PFSK-1 (cell line): ENCODE results near the gene ANTXR1. TPM values are rescaled to one million over a fixed set of nuclear protein-coding genes. Genes with fewer than 3 reads are reported as not detected.

Source experiments
- FOXP2 ChIP-seq: optimal IDR thresholded peaks from 2 replicates; pipeline ENCODE3; 2011; ENCODE audit warnings: borderline replicate concordance, control low read depth, inconsistent platforms; ENCODE audit not compliant: insufficient read depth; ENCODE audit errors: extremely low read length, extremely low read depth
- POLR2AphosphoS5 ChIP-seq: IDR thresholded peaks from 2 replicates; pipeline ENCODE4 v1.6.1; 2012; ENCODE audit warnings: low read depth, mild to moderate bottlenecking, control low read depth, low read length, moderate library complexity
- SIN3A ChIP-seq: IDR thresholded peaks from 2 replicates; pipeline ENCODE4 v1.6.1; 2012; ENCODE audit warnings: mild to moderate bottlenecking, low read length, moderate library complexity, borderline replicate concordance; ENCODE audit not compliant: insufficient read depth
- TAF1 ChIP-seq: IDR thresholded peaks from 2 replicates; pipeline ENCODE4 v1.6.1; 2012; ENCODE audit warnings: low read length, control low read depth, borderline replicate concordance; ENCODE audit not compliant: insufficient read depth
- polyA plus RNA-seq: library from polyadenylated mRNA; unstranded; fragments of >200 nt; gene quantifications from one replicate; pipeline ENCODE4 v1.2.1, GENCODE V29; 2012; ENCODE audit warnings: low read depth, missing spikeins; ENCODE audit not compliant: insufficient read length
- TF ChIP-seq, protein P1 (sequence below), 2 experiments: IDR thresholded peaks; 2 replicates each; pipeline versions ENCODE4 v1.6.1 to v1.8.0; 2011 to 2012; ENCODE audit warnings: low read depth in 2 of 2, low read length in 2 of 2, control low read depth in 1 of 2, inconsistent platforms in 1 of 2, mild to moderate bottlenecking in 1 of 2, moderate library complexity in 1 of 2; ENCODE audit not compliant: insufficient read depth in 1 of 2

Gene ANTXR1
- polyA plus RNA-seq: 17.1 TPM

DNA sequence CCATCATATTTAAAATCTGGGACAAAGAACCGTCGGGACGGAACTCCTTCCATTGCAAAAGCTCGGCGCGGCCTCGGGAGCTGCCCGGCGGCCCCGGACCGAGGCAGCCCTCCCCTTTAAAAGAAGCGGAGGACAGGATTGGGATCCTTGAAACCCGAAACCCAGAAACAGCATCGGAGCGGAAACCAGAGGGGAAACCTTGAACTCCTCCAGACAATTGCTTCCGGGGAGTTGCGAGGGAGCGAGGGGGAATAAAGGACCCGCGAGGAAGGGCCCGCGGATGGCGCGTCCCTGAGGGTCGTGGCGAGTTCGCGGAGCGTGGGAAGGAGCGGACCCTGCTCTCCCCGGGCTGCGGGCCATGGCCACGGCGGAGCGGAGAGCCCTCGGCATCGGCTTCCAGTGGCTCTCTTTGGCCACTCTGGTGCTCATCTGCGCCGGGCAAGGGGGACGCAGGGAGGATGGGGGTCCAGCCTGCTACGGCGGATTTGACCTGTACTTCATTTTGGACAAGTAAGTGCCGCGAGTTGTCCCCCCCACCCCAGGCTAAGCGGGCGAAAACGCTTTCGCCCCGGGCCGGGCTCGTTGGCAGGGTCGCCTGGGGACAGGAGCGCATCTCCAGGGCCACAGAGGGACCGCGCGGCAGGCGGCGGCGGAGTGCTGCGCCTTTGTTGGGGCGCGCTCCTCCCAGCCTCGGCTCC, at the start of gene ANTXR1:
Gene ANTXR1, plus strand, starts transcription at position 38 of the 698 bp plus-strand sequence. Its CDS starts 321 bp downstream, at position 359.
- TF ChIP-seq SIN3A: no peak
- TF ChIP-seq TAF1: peak; percentile 35; the same call in 1 of the 2 replicates
- TF ChIP-seq POLR2AphosphoS5: 0 out of 2 replicates have a peak, but pooled peaks have one; percentile 24

DNA sequence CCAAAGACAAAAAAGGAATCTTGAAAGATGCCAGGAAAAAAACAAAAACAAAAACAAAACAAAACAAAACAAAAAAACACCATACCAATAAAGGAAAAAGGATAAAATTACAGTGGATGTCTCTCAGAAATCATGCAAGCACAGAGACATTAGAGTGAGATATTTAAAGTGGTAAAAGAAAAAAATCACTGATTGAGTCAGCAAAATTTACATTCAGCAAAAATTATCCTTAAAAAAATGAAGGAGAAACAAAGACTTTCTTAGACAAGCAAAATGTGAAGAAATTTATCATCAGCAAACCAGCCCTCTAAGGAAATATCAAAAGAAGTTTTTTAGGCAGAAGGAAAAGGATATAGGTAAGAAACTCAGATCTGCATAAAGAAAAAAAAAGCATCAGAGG, 48.7 kb upstream of the ANTXR1 start:
- TF ChIP-seq TAF1: no peak
- TF ChIP-seq FOXP2: no peak
- TF ChIP-seq, protein P1, sequence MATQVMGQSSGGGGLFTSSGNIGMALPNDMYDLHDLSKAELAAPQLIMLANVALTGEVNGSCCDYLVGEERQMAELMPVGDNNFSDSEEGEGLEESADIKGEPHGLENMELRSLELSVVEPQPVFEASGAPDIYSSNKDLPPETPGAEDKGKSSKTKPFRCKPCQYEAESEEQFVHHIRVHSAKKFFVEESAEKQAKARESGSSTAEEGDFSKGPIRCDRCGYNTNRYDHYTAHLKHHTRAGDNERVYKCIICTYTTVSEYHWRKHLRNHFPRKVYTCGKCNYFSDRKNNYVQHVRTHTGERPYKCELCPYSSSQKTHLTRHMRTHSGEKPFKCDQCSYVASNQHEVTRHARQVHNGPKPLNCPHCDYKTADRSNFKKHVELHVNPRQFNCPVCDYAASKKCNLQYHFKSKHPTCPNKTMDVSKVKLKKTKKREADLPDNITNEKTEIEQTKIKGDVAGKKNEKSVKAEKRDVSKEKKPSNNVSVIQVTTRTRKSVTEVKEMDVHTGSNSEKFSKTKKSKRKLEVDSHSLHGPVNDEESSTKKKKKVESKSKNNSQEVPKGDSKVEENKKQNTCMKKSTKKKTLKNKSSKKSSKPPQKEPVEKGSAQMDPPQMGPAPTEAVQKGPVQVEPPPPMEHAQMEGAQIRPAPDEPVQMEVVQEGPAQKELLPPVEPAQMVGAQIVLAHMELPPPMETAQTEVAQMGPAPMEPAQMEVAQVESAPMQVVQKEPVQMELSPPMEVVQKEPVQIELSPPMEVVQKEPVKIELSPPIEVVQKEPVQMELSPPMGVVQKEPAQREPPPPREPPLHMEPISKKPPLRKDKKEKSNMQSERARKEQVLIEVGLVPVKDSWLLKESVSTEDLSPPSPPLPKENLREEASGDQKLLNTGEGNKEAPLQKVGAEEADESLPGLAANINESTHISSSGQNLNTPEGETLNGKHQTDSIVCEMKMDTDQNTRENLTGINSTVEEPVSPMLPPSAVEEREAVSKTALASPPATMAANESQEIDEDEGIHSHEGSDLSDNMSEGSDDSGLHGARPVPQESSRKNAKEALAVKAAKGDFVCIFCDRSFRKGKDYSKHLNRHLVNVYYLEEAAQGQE (IDR thresholded peaks at IDR 0.05; ENCODE audit: insufficient read depth in 1 of 2, low read depth in 2 of 2, low read length in 2 of 2): no peak

DNA sequence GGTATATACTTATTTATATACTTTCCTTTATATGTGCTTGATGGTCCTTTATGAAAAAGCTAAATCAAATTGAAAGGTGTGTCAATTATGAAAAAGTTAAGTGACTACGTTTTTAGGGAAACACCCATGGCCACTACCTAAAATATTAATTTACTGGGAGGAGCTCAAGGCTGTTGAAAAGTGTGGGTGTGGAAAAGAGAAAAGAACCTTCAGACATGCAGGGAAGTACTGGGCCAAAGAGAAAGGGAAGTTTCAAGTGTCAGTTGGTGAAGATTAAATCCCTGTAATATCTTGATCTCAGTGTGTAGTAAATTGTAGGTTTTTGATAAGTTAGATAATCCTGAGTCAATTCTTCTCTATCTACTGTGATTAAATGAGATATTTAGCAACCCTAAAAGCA, 44.8 kb upstream of the ANTXR1 start:
- TF ChIP-seq POLR2AphosphoS5 (no peak), TAF1 (no peak), SIN3A (no peak), FOXP2 (no peak)
- TF ChIP-seq, protein P1 (IDR thresholded peaks at IDR 0.05; ENCODE audit: insufficient read depth in 1 of 2, low read depth in 2 of 2, low read length in 2 of 2): no peak

DNA sequence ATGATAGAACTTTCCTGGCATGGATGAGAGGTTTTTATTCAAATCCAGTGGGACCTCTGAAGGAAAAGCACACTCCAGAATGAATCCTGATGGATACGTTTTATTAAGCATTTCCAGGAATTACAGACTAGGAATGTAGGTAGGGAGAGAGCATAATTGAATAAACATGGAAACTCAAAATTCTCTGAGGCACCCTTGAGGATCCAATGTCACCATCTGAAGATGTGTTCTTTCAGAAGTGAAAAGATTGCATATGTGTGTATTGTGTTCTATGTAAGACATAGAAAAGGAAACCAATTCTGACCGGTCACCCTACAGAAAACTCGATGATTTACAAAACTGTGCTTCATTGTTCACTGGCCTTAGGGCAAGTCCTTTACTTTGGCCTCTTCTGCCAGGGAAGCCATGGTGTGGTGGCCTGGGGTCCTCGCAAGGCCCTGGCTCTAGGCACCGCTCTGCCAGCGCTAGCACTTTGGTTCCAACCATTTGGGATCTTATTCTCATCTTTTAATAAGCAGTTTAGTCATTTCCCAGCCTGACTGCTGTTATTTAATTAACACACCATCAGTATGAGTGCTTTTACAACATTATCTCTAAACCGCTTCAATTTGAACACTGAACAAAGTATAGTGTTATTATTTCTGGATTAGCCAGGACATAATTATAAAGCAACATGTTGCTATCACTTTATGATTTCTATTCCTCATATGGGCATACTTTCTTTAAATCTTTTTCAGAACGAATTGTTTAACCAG, 43.1 kb upstream of the ANTXR1 start:
- TF ChIP-seq FOXP2: no peak
- no peak for TF ChIP-seq SIN3A
- TF ChIP-seq TAF1: no peak
- TF ChIP-seq POLR2AphosphoS5: no peak
- TF ChIP-seq, protein P1 (IDR thresholded peaks at IDR 0.05; ENCODE audit: insufficient read depth in 1 of 2, low read depth in 2 of 2, low read length in 2 of 2): no peak

DNA sequence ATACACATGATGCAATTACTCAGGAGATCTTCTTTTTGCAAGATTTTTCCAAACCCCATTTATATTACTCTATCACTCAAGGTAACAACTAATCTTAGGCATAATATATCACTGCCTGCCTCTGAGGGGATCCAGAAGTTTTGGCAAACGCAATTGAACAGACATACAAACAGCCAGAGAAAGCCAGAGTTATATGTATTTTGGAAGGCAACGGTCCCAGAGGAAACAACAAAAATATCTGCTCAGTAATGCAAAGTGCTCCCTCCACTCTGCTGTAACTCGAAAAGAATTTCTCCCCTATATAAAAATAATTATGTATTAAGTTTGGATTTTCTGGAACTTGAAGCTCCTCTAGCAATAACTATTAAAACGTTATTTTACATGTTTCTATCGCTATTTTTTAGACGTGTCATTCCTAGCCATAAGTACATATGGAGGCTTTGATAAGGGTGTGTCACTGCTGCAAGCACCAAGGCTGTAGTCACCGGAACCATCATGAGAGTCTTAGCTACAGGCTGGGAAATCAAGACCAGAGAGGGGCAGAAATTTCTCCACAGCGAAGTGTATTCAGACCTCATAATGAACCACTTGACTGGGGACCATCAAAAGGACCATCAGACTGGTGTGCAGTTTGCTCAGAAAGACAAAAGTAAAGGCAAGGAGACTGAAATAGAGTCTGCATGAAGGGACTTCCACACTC, 42.3 kb upstream of the ANTXR1 start:
- TF ChIP-seq, protein P1 (IDR thresholded peaks at IDR 0.05; ENCODE audit: insufficient read depth in 1 of 2, low read depth in 2 of 2, low read length in 2 of 2): no peak
- no peak for TF ChIP-seq TAF1
- TF ChIP-seq SIN3A: no peak
- no peak for TF ChIP-seq FOXP2
- TF ChIP-seq POLR2AphosphoS5: no peak
